Mucosa of descending colon (tissue), 3 donors: ENCODE measurements around the gene SART3. TPM values are rescaled to one million over a fixed set of nuclear protein-coding genes. Genes with fewer than 3 reads are reported as not detected.

Experiments used
- ATAC-seq: fragments of 200-7000 bp; cut with Tn5 transposase; one replicate; pipeline ENCODE4 v1.9.1; 2020; ENCODE audit warnings: mild to moderate bottlenecking, moderate library complexity
- DNase-seq, 3 donors: peaks; one replicate each; pipeline ENCODE4 v3.0.0-alpha.2; 2020
- H3K36me3 ChIP-seq: fragments of 200-600 bp; one replicate; pipeline ENCODE4 v1.8.0; 2021; ENCODE audit warnings: low read depth, mild to moderate bottlenecking
- H3K4me1 ChIP-seq: fragments of 200-600 bp; one replicate; pipeline ENCODE4 v1.8.0; 2021; ENCODE audit warnings: low read depth, mild to moderate bottlenecking
- H3K4me3 ChIP-seq: fragments of 200-600 bp; one replicate; pipeline ENCODE4 v1.8.0; 2021; ENCODE audit warnings: mild to moderate bottlenecking
- H3K9me3 ChIP-seq: fragments of 200-600 bp; one replicate; pipeline ENCODE4 v1.8.0; 2021; ENCODE audit warnings: mild to moderate bottlenecking
- CTCF ChIP-seq: fragments of 200-600 bp; IDR thresholded peaks from one replicate; pipeline ENCODE4 v1.8.0; 2022; ENCODE audit warnings: antibody characterized with exemption, mild to moderate bottlenecking
- intact Hi-C, 2 donors: fragments of 100-400 bp; cut with DNase I in 1 of 2; cut with micrococcal nuclease in 1 of 2; formaldehyde crosslinking; loops; one replicate each; pipeline versions ENCODE4 v1.11.0 to v1.11.1; 2022; cut with DNase I, micrococcal nuclease
- total RNA-seq, 3 donors: library from RNA; stranded (reverse); fragmentation: NEBNext Ultra II Directional in 2 of 3; extraction: Animal tissue kit (Norgen Biotek cat#: 25700) in 2 of 3; gene quantifications; one replicate each; pipeline versions ENCODE4 v1.2.1 to v1.2.4, GENCODE V29; 2021 to 2023
- donor health status: DM: no; HTN: no; CAD: no; lungs with moderate emphysema.
- donor health status: DM: no; HTN: no; CAD: no.
- donor health status: DM: no; HTN: yes; CAD: no.

SART3 gene
- total RNA-seq, 3 donors from 2014 or later = 42.0 to 47.7 (median 47.6) TPM

- H3K36me3 ChIP-seq = peaks cover 24% of the 10 kb centered on the region
- no peak overlapping the region for H3K4me3 ChIP-seq
- DNase-seq = no peak
- intact Hi-C loops = no loop called here
- H3K4me1 ChIP-seq = no peaks in the 10 kb centered on the region
- H3K9me3 ChIP-seq = no peaks in the 10 kb centered on the region
- ATAC-seq = no peak
- no peak for TF ChIP-seq CTCF
Observed at GRCh38 chr12:108526482-108527165, 34.3 kb downstream of the SART3 start.

GRCh38 chr12:108525681-108526080, 35.3 kb downstream of the SART3 start:
- ATAC-seq = peak; percentile 25
- Histone ChIP-seq H3K4me3 (no peak overlapping the region), H3K9me3 (no peaks in the 10 kb centered on the region), H3K36me3 (peaks cover 23% of the 10 kb centered on the region), H3K4me1 (no peaks in the 10 kb centered on the region)
- intact Hi-C loops = no loop called here
- no peak for TF ChIP-seq CTCF
- DNase-seq = no peak

- intact Hi-C loops = no loop called here
- Histone ChIP-seq H3K36me3 (peaks cover 16% of the 10 kb centered on the region), H3K9me3 (no peaks in the 10 kb centered on the region), H3K4me3 (no peak overlapping the region), H3K4me1 (no peaks in the 10 kb centered on the region)
- no peak for TF ChIP-seq CTCF
- ATAC-seq (no peak), DNase-seq (no peak)
Observed at GRCh38 chr12:108523365-108523764, 37.6 kb downstream of the SART3 start.

GRCh38 chr12:108519558-108519957, 41.4 kb downstream of the SART3 start:
- TF ChIP-seq CTCF = no peak
- no peaks in the 10 kb centered on the region for H3K9me3 ChIP-seq
- DNase-seq (no peak), ATAC-seq (no peak)
- H3K36me3 ChIP-seq = peaks cover 14% of the 10 kb centered on the region
- intact Hi-C loops = no loop called here
- no peak overlapping the region for H3K4me3 ChIP-seq
- H3K4me1 ChIP-seq = no peaks in the 10 kb centered on the region

- ATAC-seq = no peak
- Histone ChIP-seq H3K9me3 (no peaks in the 10 kb centered on the region), H3K36me3 (peaks cover 10% of the 10 kb centered on the region), H3K4me1 (no peaks in the 10 kb centered on the region), H3K4me3 (no peak overlapping the region)
- DNase-seq = no peak
- intact Hi-C loops = no loop called here
- no peak for TF ChIP-seq CTCF
Observed at GRCh38 chr12:108518716-108519496, 42.1 kb downstream of the SART3 start.
